GM10266 (cell line): ENCODE results near the gene SAMD4B.

Source experiments
- DNase-seq: peaks from one replicate; pipeline ENCODE4 v3.0.0; 2012; ENCODE audit errors: extremely low spot score
- TF ChIP-seq, protein P1 (sequence below): IDR thresholded peaks from 2 replicates; pipeline ENCODE4 v1.5.1; 2012; ENCODE audit warnings: mild to moderate bottlenecking, low read depth; ENCODE audit not compliant: control insufficient read depth, insufficient read depth; ENCODE audit errors: missing control alignments

SAMD4B gene

DNA sequence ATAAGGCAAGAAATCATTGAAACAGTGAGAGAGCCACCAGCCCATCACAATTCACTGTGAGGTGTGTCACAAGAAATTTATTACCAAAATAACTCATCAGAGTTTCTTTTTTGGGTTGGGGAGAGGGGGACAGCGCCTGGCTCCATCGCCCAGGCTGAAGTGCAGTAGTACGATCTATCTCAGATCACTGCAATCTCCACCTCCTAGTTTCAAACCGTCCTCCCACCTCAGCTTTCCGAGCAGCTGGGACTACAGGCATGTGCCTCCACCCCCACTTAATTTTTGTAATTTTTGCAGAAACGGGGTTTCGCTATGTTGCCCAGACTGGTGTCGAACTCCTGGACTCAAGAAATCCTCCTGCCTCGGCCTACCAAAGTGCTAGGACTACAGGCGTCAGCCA lies 42.4 kb upstream of the SAMD4B start:
- DNase-seq, result no peak
- TF ChIP-seq, protein P1, sequence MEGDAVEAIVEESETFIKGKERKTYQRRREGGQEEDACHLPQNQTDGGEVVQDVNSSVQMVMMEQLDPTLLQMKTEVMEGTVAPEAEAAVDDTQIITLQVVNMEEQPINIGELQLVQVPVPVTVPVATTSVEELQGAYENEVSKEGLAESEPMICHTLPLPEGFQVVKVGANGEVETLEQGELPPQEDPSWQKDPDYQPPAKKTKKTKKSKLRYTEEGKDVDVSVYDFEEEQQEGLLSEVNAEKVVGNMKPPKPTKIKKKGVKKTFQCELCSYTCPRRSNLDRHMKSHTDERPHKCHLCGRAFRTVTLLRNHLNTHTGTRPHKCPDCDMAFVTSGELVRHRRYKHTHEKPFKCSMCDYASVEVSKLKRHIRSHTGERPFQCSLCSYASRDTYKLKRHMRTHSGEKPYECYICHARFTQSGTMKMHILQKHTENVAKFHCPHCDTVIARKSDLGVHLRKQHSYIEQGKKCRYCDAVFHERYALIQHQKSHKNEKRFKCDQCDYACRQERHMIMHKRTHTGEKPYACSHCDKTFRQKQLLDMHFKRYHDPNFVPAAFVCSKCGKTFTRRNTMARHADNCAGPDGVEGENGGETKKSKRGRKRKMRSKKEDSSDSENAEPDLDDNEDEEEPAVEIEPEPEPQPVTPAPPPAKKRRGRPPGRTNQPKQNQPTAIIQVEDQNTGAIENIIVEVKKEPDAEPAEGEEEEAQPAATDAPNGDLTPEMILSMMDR, result no peak

DNA sequence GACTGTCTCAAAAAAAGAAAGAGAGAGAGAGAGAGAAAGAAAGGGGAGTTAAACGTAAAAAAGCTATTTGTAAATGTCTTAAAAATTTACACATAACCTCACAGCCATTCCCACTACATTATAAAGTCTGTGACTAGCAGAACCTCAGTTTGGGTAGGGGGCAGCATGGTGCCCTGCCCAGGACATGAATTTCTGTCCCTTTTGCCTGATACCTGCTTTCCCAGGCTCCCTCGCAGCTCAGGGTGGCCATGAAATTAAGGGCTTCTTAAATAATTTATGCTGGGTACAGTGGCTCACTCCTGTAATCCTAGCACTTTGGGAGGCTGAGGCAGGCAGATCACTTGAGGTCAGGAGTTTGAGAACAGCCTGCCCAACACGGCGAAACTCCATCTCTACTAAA lies 41.2 kb upstream of the SAMD4B start:
- no peak for DNase-seq
- TF ChIP-seq, protein P1, result no peak

DNA sequence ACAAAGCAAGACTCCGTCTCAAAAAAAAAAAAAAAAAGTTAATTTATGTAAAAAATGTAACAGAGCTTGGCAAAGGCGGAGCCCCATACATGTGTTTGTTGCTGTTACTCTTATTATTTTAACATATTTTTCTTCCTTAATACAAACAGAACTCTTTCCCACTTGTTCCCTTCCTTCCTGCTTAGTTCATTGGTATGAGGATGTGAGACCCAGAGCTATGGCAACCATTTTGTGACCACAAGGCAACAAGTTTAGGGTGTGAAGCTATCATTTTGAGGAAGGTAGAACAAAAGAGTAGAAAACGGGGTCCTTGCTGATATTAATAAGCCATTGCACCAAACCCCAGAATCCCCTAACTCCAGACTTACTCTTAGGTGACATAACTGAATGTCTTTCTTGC lies 40.7 kb upstream of the SAMD4B start:
- no peak for DNase-seq
- TF ChIP-seq, protein P1, result no peak

DNA sequence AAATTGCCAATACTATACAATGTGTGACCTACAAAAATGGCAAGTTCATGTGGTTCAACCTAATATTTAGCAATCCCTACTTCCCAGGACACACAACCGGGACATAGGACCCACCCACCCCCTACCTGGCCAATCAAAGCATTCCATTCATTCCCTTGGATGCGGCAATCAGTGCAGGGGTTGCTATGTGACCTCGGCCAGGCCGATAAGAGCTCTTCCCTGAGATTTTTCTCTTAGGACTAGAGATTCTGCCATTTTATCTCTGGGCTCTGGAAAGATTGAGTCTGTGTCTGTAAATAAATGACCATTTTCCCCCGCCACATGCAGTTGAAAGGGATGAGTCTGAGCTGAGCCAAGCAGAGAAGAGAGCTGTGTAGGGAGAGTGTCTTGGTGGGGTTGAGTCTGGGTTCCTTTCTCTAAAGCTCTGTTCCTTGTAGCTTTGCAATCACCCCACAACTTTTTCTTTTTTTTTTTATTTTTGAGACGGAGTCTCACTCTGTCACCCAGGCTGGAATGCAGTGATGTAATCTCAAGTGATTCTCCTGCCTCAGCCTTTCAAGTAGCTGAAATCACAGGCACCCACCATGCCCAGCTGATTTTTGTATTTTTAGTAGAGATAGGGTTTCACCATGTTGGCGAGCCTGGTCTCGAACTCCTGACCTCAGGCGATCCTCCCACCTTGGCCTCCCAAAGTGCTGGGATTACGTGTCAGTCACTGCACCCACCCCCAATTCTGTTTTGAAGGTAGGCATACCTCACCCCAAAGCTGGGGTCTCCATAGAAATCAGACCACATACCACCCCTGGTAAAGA lies 38.6 kb upstream of the SAMD4B start:
- no peak for DNase-seq
- TF ChIP-seq, protein P1, result no peak

DNA sequence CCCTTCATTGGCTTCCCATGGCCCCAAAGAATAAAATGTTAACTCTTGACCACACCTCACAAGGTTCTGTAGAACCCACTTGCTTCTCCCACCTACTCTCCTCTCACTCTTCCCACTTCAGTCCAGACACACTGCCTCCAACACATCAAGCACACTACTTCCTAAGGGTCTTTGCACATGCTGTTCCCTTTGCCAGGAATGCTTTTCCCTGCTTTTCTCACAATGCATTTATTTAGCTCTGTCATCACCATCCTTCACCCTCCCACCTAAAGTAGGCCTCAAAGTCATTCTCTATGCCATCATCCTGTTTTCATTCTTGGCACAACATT lies 38.1 kb upstream of the SAMD4B start:
- TF ChIP-seq, protein P1, result no peak
- no peak for DNase-seq

DNA sequence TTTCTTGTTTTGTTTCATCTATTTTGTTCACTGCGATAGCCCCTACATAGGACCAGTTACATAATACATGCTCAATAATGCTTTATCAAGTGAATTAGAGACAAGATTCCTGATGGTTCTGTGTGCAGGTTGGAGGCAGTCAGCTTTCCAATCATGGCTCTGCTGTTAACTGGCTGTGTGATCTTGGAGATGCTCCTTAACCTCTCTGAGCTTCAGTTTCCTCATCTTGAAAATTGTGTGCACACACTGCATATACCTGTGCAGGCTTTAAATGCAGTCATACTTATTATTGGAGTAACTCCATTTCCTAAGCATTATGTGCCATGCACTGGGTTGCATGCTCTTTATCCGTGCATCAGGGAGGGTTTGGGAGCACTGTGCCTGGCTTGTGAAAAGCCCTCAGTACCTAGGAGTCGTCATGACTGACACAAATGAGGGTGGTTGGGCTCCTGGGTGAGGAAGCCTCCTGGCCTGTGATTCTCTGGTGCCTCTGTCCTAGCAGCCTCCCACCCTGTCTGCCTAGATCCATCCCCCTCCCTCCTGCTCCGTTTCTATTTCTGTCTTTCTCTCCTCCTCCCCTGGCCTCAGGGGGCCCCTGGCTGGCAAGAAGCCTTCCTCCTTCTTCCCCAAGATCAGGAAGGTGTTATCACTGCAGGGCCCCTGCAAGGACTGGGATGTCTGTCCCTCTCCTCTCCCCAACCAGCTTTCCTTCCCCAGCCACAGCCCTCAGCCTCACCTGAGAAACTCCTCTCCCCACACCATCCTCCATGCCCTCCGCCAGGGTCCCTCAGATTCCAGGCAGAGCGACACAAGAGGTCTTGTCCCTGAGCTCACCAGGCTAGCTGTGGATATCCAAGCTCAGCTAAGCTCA lies 37.3 kb upstream of the SAMD4B start:
- TF ChIP-seq, protein P1, result no peak
- DNase-seq, result no peak

DNA sequence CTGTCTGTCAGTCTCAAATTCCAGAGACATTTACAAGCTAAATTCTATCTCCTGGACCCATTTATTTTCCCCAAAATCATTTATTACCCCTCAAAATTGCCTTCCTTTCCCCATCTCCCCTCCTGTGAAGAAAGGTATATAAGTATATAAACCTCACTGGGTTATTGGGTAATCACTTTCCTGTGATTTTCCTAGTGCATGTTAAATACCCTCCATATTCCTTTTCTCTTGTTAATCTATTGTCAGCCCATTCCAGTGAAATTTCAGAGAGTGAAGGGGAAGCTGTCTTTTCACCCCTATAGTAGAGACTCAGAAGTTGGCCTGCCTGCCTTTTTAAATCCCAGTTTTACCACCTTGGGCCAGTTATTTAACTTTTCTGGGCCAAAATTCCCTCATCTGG lies 36.1 kb upstream of the SAMD4B start:
- TF ChIP-seq, protein P1, result no peak
- no peak for DNase-seq
